GM12873 (cell line): ENCODE data around the gene DNAH11.

Experiments used
- TF ChIP-seq, protein P1 (sequence below): IDR thresholded peaks from 2 replicates; pipeline ENCODE4 v1.5.1; 2012; ENCODE audit warnings: low read depth, mild to moderate bottlenecking, moderate library complexity, low read length, control low read depth; ENCODE audit not compliant: insufficient read depth; ENCODE audit errors: missing control alignments

DNAH11 gene

GRCh38 chr7:21893401-21893800 lies 350.6 kb downstream of the DNAH11 start:
- TF ChIP-seq, protein P1, sequence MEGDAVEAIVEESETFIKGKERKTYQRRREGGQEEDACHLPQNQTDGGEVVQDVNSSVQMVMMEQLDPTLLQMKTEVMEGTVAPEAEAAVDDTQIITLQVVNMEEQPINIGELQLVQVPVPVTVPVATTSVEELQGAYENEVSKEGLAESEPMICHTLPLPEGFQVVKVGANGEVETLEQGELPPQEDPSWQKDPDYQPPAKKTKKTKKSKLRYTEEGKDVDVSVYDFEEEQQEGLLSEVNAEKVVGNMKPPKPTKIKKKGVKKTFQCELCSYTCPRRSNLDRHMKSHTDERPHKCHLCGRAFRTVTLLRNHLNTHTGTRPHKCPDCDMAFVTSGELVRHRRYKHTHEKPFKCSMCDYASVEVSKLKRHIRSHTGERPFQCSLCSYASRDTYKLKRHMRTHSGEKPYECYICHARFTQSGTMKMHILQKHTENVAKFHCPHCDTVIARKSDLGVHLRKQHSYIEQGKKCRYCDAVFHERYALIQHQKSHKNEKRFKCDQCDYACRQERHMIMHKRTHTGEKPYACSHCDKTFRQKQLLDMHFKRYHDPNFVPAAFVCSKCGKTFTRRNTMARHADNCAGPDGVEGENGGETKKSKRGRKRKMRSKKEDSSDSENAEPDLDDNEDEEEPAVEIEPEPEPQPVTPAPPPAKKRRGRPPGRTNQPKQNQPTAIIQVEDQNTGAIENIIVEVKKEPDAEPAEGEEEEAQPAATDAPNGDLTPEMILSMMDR = no peak

DNA sequence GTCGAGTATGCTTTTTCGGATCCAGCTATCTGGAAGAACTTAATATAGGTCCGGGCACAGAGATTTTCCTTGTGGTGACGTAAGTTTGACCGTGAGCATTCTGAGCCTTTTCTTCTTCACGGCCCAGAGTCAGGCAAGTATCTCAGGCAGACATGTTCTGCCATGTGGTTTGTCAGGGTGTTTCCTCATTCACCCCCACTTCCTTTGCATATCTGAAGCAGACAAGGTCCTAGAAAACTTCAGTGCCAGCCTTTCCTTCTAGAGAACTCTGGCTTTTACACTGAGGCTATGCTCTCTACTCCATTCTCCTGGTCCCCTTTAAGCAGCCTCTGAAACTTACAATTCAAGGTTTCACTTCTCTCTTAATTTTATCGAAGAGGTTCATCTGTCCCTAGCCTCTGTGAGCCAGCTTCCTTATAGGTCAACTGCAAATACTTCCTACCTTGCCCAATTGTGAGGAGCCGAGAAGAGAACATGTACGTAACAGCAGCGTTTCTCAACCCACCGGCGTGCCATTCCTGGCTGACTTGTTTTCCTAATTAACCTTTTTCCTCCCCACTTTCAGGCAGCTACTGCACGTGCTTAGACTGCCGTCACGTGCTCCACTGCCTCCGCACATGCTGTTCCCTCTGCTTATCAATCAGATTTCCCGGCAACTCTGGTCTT lies 355.6 kb downstream of the DNAH11 start:
- TF ChIP-seq, protein P1 = no peak

GRCh38 chr7:21902240-21902639 lies 359.4 kb downstream of the DNAH11 start:
- TF ChIP-seq, protein P1 = no peak

- TF ChIP-seq, protein P1 = no peak
Observed at GRCh38 chr7:21903020-21903786, 360.4 kb downstream of the DNAH11 start.

- TF ChIP-seq, protein P1 = no peak
Observed at GRCh38 chr7:21908746-21909145, 365.9 kb downstream of the DNAH11 start.

- TF ChIP-seq, protein P1 = no peak
Observed at GRCh38 chr7:21910253-21910652, 367.4 kb downstream of the DNAH11 start.

DNA sequence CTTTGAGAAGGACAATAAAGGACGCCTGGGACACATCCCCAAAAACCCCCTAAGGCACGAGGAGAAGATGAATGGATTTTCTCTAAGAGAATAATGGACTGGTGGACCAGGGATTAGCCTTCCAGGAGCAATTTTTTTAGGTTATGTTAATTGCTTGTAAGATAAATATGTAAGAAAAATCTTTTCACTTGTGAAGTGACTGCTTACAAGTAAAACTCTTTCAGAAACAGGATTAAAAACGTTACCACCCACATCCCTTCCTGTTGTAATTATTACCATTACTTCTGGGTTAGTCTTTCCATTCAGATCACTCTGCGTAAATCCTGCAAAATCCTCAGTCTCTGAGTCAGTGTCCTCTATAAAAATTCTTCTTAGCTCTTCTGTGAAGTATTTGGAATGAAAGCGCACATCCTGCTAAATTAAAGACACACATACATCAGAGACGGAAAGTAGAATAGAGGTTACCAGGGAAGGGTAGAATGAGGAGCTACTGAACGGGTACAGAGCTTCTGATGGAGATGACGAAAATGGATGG lies 368.6 kb downstream of the DNAH11 start:
- TF ChIP-seq, protein P1 = no peak
